Measurements from ENCODE around the gene IRF2BPL.

DNA sequence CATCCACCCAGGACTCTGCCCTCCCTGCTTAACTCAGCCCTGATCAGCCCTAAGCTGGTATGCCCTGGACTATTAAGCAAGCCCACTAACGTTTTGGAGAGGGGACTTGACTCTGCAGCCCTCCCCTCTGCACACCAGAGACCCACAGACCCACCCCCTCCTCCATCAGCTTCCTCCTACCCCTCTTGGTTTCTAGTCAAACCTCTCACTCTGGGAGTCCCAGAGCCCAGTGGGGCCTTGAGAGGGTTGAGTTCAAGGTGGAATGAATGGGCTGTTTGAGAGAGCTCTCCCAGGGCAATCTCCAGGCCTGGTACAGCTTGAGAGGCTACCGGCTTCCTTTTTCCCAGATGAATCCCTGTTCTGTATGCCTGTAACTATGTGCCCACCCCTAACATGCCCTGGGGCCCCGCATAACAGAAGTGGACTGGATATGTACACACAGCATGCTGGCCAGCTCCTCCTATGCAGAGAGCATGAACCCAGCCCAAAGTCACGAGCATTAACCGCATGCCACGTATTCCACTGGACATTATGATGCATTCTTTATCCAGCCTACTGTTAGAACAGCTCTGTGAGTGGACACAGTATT, 43.6 kb downstream of the IRF2BPL start:
- no peak for TF ChIP-seq EZH2 (IDR thresholded peaks at IDR 0.05; ENCODE audit: low read length)
- TF ChIP-seq, protein P1, sequence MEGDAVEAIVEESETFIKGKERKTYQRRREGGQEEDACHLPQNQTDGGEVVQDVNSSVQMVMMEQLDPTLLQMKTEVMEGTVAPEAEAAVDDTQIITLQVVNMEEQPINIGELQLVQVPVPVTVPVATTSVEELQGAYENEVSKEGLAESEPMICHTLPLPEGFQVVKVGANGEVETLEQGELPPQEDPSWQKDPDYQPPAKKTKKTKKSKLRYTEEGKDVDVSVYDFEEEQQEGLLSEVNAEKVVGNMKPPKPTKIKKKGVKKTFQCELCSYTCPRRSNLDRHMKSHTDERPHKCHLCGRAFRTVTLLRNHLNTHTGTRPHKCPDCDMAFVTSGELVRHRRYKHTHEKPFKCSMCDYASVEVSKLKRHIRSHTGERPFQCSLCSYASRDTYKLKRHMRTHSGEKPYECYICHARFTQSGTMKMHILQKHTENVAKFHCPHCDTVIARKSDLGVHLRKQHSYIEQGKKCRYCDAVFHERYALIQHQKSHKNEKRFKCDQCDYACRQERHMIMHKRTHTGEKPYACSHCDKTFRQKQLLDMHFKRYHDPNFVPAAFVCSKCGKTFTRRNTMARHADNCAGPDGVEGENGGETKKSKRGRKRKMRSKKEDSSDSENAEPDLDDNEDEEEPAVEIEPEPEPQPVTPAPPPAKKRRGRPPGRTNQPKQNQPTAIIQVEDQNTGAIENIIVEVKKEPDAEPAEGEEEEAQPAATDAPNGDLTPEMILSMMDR (optimal IDR thresholded peaks at IDR 0.05 in 1 of 3, IDR thresholded peaks at IDR 0.05 in 1 of 3, conservative IDR thresholded peaks at IDR 0.05 in 1 of 3; ENCODE audit: extremely low read depth in 1 of 3, insufficient read depth in 2 of 3, low read length in 3 of 3): no peak
